HEK293 (cell line): ENCODE data around the gene DUSP16.

Experiments used
- CTCF ChIA-PET: fragments of 350-600 bp; formaldehyde crosslinking; extraction: SDS; loops from one replicate; lab custom pipeline; 2021; ENCODE audit warnings: antibody characterized with exemption; lab: Yijun Ruan, JAX
- POLR2A ChIA-PET: fragments of 300-600 bp; formaldehyde crosslinking; extraction: SDS; loops from one replicate; lab custom pipeline; 2020; ENCODE audit warnings: antibody characterized with exemption, inconsistent platforms; lab: Yijun Ruan, JAX
- H3K27ac ChIP-seq: fragments of 200-500 bp; sonication (Bioruptor generic); 2 replicates; pipeline ENCODE4 v1.5.1; 2014; ENCODE audit warnings: low read depth, low read length, control low read depth, inconsistent platforms; ENCODE audit errors: extremely low read depth
- H3K36me3 ChIP-seq, 2 experiments: fragments of 200-500 bp in 1 of 2; sonication (Bioruptor generic) in 1 of 2; 1 replicate in 1 of 2; 2 replicates in 1 of 2; pipeline ENCODE4 v1.5.1; 2014 to 2017; ENCODE audit warnings: inconsistent platforms in 2 of 2, low read length in 2 of 2; ENCODE audit not compliant: control insufficient read depth in 2 of 2, insufficient read depth in 1 of 2
- H3K4me1 ChIP-seq: fragments of 200-500 bp; sonication (Bioruptor generic); 2 replicates; pipeline ENCODE4 v1.5.1; 2014; ENCODE audit warnings: mild to moderate bottlenecking, low read length, inconsistent platforms; ENCODE audit not compliant: control insufficient read depth, insufficient read depth
- H3K4me3 ChIP-seq: 2 replicates; pipeline ENCODE4 v1.5.1; 2011; ENCODE audit warnings: low read depth, mild to moderate bottlenecking, control low read depth, low read length, moderate library complexity
- H3K9me3 ChIP-seq: fragments of 200-500 bp; sonication (Bioruptor generic); 2 replicates; pipeline ENCODE4 v1.5.1; 2014; ENCODE audit warnings: low read depth, low read length, inconsistent platforms; ENCODE audit not compliant: control insufficient read depth, insufficient read depth
- HOXA7 ChIP-seq: sonication (generic); formaldehyde crosslinking; IDR thresholded peaks from 2 replicates; pipeline ENCODE4 v1.8.1; 2022; ENCODE audit warnings: missing genetic modification reagents, borderline replicate concordance
- SCRT1 ChIP-seq: fragments of 450-650 bp; formaldehyde crosslinking; IDR thresholded peaks from 2 replicates; pipeline ENCODE4 v1.5.1; 2016; ENCODE audit warnings: missing biosample characterization, missing genetic modification characterization, borderline replicate concordance
- SCRT2 ChIP-seq: fragments of 450-650 bp; formaldehyde crosslinking; IDR thresholded peaks from 2 replicates; pipeline ENCODE4 v1.5.1; 2016; ENCODE audit warnings: missing biosample characterization, missing genetic modification characterization
- SP2 ChIP-seq: fragments of 450-650 bp; formaldehyde crosslinking; IDR thresholded peaks from 2 replicates; pipeline ENCODE4 v1.5.1; 2016; ENCODE audit warnings: missing biosample characterization, missing genetic modification characterization
- ZBTB21 ChIP-seq: fragments of 450-650 bp; formaldehyde crosslinking; IDR thresholded peaks from 2 replicates; pipeline ENCODE4 v1.5.1; 2017; ENCODE audit warnings: missing biosample characterization, missing genetic modification characterization
- ZFP69B ChIP-seq: fragments of 450-650 bp; formaldehyde crosslinking; IDR thresholded peaks from 2 replicates; pipeline ENCODE4 v1.5.1; 2016; ENCODE audit warnings: missing biosample characterization, missing genetic modification characterization
- ZNF121 ChIP-seq: fragments of 450-650 bp; formaldehyde crosslinking; IDR thresholded peaks from 2 replicates; pipeline ENCODE4 v1.5.1; 2016; ENCODE audit warnings: missing biosample characterization, missing genetic modification characterization
- ZNF132 ChIP-seq: fragments of 450-650 bp; formaldehyde crosslinking; IDR thresholded peaks from 2 replicates; pipeline ENCODE4 v1.5.1; 2017; ENCODE audit warnings: missing biosample characterization, missing genetic modification characterization, borderline replicate concordance
- ZNF174 ChIP-seq: fragments of 450-650 bp; formaldehyde crosslinking; IDR thresholded peaks from 2 replicates; pipeline ENCODE4 v1.5.0; 2017; ENCODE audit warnings: missing biosample characterization, mild to moderate bottlenecking, missing genetic modification characterization
- ZNF311 ChIP-seq: fragments of 450-650 bp; formaldehyde crosslinking; IDR thresholded peaks from 2 replicates; pipeline ENCODE4 v1.5.1; 2017; ENCODE audit warnings: missing biosample characterization, missing genetic modification characterization, borderline replicate concordance
- ZNF362 ChIP-seq: fragments of 450-650 bp; formaldehyde crosslinking; IDR thresholded peaks from 2 replicates; pipeline ENCODE4 v1.5.1; 2016; ENCODE audit warnings: missing biosample characterization, missing genetic modification characterization
- ZNF391 ChIP-seq: fragments of 450-650 bp; formaldehyde crosslinking; IDR thresholded peaks from 2 replicates; pipeline ENCODE4 v1.5.1; 2016; ENCODE audit warnings: low read depth, missing biosample characterization, missing genetic modification characterization, borderline replicate concordance
- ZNF530 ChIP-seq: fragments of 450-650 bp; formaldehyde crosslinking; IDR thresholded peaks from 2 replicates; pipeline ENCODE4 v1.5.1; 2016; ENCODE audit warnings: low read depth, missing biosample characterization, missing genetic modification characterization
- ZNF544 ChIP-seq: fragments of 450-650 bp; formaldehyde crosslinking; IDR thresholded peaks from 2 replicates; pipeline ENCODE4 v1.5.0; 2017; ENCODE audit warnings: missing biosample characterization, missing genetic modification characterization
- ZNF629 ChIP-seq: fragments of 450-650 bp; formaldehyde crosslinking; IDR thresholded peaks from 2 replicates; pipeline ENCODE4 v1.5.1; 2017; ENCODE audit warnings: missing biosample characterization, missing genetic modification characterization
- ZNF768 ChIP-seq: fragments of 450-650 bp; formaldehyde crosslinking; IDR thresholded peaks from 2 replicates; pipeline ENCODE4 v1.5.1; 2018; ENCODE audit warnings: missing biosample characterization, mild to moderate bottlenecking, missing genetic modification characterization
- ZNF837 ChIP-seq: fragments of 450-650 bp; formaldehyde crosslinking; IDR thresholded peaks from 2 replicates; pipeline ENCODE4 v1.5.1; 2016; ENCODE audit warnings: missing biosample characterization, missing genetic modification characterization
- TF ChIP-seq, protein P1 (sequence below): fragments of 450-650 bp; formaldehyde crosslinking; IDR thresholded peaks from 2 replicates; pipeline ENCODE4 v1.5.1; 2016; ENCODE audit warnings: missing biosample characterization, missing genetic modification characterization
- TF ChIP-seq, protein P2 (sequence below): fragments of 450-650 bp; formaldehyde crosslinking; IDR thresholded peaks from 2 replicates; pipeline ENCODE4 v1.5.1; 2016; ENCODE audit warnings: missing biosample characterization, missing genetic modification characterization, low read depth
- TF ChIP-seq, protein P3 (sequence below): fragments of 450-650 bp; formaldehyde crosslinking; IDR thresholded peaks from 2 replicates; pipeline ENCODE4 v1.5.1; 2016; ENCODE audit warnings: missing biosample characterization, missing genetic modification characterization

DUSP16 gene

DNA sequence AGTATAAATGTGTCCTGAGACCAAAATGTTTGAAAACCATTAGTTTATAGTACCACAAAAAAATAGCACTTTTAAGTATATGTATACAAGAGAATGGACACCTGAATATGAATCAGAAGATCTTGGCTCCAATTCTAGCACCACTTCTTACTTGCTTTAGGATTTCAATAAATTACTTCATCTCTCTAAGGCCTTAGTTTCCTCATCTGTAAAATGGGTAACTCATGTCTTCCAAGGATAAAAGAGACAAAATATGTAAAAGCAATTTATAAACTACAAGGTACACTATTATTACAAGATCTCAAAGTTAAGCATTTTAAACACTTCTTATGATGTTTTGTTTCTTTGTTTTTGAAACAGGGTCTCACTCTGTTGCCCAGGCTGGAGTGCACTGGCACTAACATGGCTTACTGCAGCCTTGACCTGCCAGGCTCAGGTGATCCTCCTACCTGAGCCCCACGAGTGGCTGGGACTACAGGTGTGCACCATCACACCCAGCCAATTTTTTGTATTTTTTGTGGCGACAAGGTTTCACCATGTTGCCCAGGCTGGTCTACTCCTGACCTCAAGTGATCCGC, 9.4 kb downstream of the DUSP16 start:
- peaks cover 5 to 12% of the 10 kb centered on the region in 2 experiments for H3K36me3 ChIP-seq
- no peaks in the 10 kb centered on the region; the same call in 1 of the 2 replicates for H3K4me1 ChIP-seq
- no peak overlapping the region for H3K4me3 ChIP-seq
- ChIA-PET POLR2A (no interaction called here), CTCF (no interaction called here)
- no peaks in the 10 kb centered on the region for H3K9me3 ChIP-seq
- no peak overlapping the region for H3K27ac ChIP-seq
- no peak for TF ChIP-seq ZNF837 (tag by site-specific recombination)
- TF ChIP-seq ZNF121: peak; percentile 47; the same call in 1 of the 2 replicates
- TF ChIP-seq ZNF174 (tag by site-specific recombination): no peak
- no peak for TF ChIP-seq ZNF132
- TF ChIP-seq, protein P1, sequence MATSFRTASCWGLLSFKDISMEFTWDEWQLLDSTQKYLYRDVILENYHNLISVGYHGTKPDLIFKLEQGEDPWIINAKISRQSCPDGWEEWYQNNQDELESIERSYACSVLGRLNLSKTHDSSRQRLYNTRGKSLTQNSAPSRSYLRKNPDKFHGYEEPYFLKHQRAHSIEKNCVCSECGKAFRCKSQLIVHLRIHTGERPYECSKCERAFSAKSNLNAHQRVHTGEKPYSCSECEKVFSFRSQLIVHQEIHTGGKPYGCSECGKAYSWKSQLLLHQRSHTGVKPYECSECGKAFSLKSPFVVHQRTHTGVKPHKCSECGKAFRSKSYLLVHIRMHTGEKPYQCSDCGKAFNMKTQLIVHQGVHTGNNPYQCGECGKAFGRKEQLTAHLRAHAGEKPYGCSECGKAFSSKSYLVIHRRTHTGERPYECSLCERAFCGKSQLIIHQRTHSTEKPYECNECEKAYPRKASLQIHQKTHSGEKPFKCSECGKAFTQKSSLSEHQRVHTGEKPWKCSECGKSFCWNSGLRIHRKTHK (tag by site-specific recombination): no peak

- no peak overlapping the region for H3K27ac ChIP-seq
- H3K36me3 ChIP-seq: peaks cover 5 to 12% of the 10 kb centered on the region in 2 experiments
- CTCF ChIA-PET: no interaction called here
- no peaks in the 10 kb centered on the region for H3K9me3 ChIP-seq
- H3K4me1 ChIP-seq: peaks cover 3% of the 10 kb centered on the region
- POLR2A ChIA-PET: interaction anchor here (0.6 kb wide), 1 partner anchor 113 kb away, joined by 3 read pairs; no protein-coding TSS in a partner anchor
- TF ChIP-seq HOXA7 (no peak), ZNF544 (tag by site-specific recombination) (no peak), SCRT1 (tag by site-specific recombination) (peak; percentile 32; the same call in 1 of the 2 replicates), ZFP69B (tag by site-specific recombination) (no peak), ZBTB21 (tag by site-specific recombination) (no peak), ZNF530 (tag by site-specific recombination) (no peak), ZNF362 (tag by site-specific recombination) (0 out of 2 replicates have a peak, but pooled peaks have one; percentile 32), ZNF768 (tag by site-specific recombination) (no peak), ZNF629 (tag by site-specific recombination) (no peak), SCRT2 (tag by site-specific recombination) (peak; percentile 72), ZNF311 (tag by site-specific recombination) (no peak), SP2 (no peak), ZNF391 (tag by site-specific recombination) (no peak)
- TF ChIP-seq, protein P2, sequence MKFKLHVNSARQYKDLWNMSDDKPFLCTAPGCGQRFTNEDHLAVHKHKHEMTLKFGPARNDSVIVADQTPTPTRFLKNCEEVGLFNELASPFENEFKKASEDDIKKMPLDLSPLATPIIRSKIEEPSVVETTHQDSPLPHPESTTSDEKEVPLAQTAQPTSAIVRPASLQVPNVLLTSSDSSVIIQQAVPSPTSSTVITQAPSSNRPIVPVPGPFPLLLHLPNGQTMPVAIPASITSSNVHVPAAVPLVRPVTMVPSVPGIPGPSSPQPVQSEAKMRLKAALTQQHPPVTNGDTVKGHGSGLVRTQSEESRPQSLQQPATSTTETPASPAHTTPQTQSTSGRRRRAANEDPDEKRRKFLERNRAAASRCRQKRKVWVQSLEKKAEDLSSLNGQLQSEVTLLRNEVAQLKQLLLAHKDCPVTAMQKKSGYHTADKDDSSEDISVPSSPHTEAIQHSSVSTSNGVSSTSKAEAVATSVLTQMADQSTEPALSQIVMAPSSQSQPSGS (tag by site-specific recombination): no peak
- TF ChIP-seq, protein P3, sequence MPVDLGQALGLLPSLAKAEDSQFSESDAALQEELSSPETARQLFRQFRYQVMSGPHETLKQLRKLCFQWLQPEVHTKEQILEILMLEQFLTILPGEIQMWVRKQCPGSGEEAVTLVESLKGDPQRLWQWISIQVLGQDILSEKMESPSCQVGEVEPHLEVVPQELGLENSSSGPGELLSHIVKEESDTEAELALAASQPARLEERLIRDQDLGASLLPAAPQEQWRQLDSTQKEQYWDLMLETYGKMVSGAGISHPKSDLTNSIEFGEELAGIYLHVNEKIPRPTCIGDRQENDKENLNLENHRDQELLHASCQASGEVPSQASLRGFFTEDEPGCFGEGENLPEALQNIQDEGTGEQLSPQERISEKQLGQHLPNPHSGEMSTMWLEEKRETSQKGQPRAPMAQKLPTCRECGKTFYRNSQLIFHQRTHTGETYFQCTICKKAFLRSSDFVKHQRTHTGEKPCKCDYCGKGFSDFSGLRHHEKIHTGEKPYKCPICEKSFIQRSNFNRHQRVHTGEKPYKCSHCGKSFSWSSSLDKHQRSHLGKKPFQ (tag by site-specific recombination): peak; percentile 65; the same call in 1 of the 2 replicates
- no peak overlapping the region for H3K4me3 ChIP-seq
Observed at GRCh38 chr12:12551115-12551514, 11.5 kb downstream of the DUSP16 start.
